Heart left ventricle (tissue), 16 donors: ENCODE data around the gene URM1. TPM values are rescaled to one million over a fixed set of nuclear protein-coding genes. Genes with fewer than 3 reads are reported as not detected.

ENCODE experiments used
- ATAC-seq, 4 donors: fragments of 200-7000 bp; cut with Tn5 transposase; one replicate each; pipeline ENCODE4 v1.9.1; 2020 to 2022; ENCODE audit warnings: moderate library complexity in 4 of 4, mild to moderate bottlenecking in 3 of 4, moderate number of reproducible peaks in 1 of 4
- DNase-seq, 5 donors: peaks; one replicate each; pipeline ENCODE4 v3.0.0-alpha.2; 2020
- H3K27ac ChIP-seq, 12 donors: fragments of 200-600 bp; sonication (generic) in 4 of 12; one replicate each; pipeline versions ENCODE4 v1.5.0 to v1.8.0; 2016 to 2022; ENCODE audit warnings: mild to moderate bottlenecking in 2 of 12
- H3K27me3 ChIP-seq, 9 donors: fragments of 200-600 bp; sonication (generic) in 2 of 9; one replicate each; pipeline versions ENCODE4 v1.5.1 to v1.8.0; 2016 to 2022; ENCODE audit warnings: mild to moderate bottlenecking in 3 of 9
- H3K36me3 ChIP-seq, 9 donors: fragments of 200-600 bp; sonication (generic) in 2 of 9; one replicate each; pipeline versions ENCODE4 v1.5.0 to v1.8.0; 2018 to 2022; ENCODE audit warnings: mild to moderate bottlenecking in 2 of 9
- H3K4me1 ChIP-seq, 12 donors: fragments of 200-600 bp; sonication (generic) in 4 of 12; one replicate each; pipeline versions ENCODE4 v1.5.0 to v1.8.0; 2016 to 2022; ENCODE audit warnings: mild to moderate bottlenecking in 3 of 12
- H3K4me3 ChIP-seq, 12 donors: fragments of 200-600 bp; sonication (generic) in 4 of 12; one replicate each; pipeline versions ENCODE4 v1.5.0 to v1.8.0; 2017 to 2022; ENCODE audit warnings: mild to moderate bottlenecking in 9 of 12, moderate library complexity in 4 of 12
- H3K9me3 ChIP-seq, 12 donors: fragments of 200-600 bp; sonication (generic) in 4 of 12; one replicate each; pipeline versions ENCODE4 v1.5.0 to v1.8.0; 2016 to 2022; ENCODE audit warnings: mild to moderate bottlenecking in 1 of 12
- CTCF ChIP-seq, 12 donors: fragments of 200-600 bp; sonication (generic) in 4 of 12; IDR thresholded peaks; one replicate each; pipeline versions ENCODE4 v1.5.0 to v1.8.0; 2018 to 2022; ENCODE audit warnings: antibody characterized with exemption in 12 of 12, mild to moderate bottlenecking in 5 of 12
- POLR2A ChIP-seq, 2 donors: fragments of 450-650 bp; IDR thresholded peaks; one replicate each; pipeline ENCODE4 v1.6.1; 2017; ENCODE audit warnings: antibody characterized with exemption in 2 of 2, mild to moderate bottlenecking in 2 of 2, moderate library complexity in 2 of 2
- WGBS, 4 donors: extraction: QIAGEN DNeasy Blood & Tissue Kit in 2 of 4; methylation state at CpG; one replicate each; pipeline versions ENCODE4 v1.1.5 to v1.1.7; 2013 to 2018; 5-methylcytosine and 5-hydroxymethylcytosine counted together
- intact Hi-C, 10 donors: fragments of 100-400 bp; cut with DNase I; formaldehyde crosslinking; loops; one replicate each; pipeline versions ENCODE4 v1.11.1 to v1.14.2; 2022
- polyA plus RNA-seq, 2 donors: library from polyadenylated mRNA; stranded (reverse); fragments of 200-250 nt; gene quantifications; one replicate each; pipeline ENCODE4 v1.2.3, GENCODE V29; 2013
- total RNA-seq, 9 donors: library from RNA; depleted of rRNA in 2 of 9; stranded (reverse); fragments of >200 nt in 2 of 9; fragmentation: NEBNext Ultra II Directional in 3 of 9; extraction: Animal tissue kit (Norgen Biotek cat#: 25700) in 3 of 9; gene quantifications; one replicate each; pipeline versions ENCODE4 v1.1.0 to v1.2.4, GENCODE V29; 2016 to 2023
- donor health status: ischemic (EF 13 %, LVEDD 7.1; RV severe dilation, severe dysfunction).
- donor health status: healthy with polysubstance abuse.
- donor health status: DM: no; HTN: yes; CAD: no.
- donor health status: DM: no; HTN: no; CAD: no.
- donor health status: ischemic (EF 25% LVEDD 6.9; RV normal size, moderate dysfunction).
- donor health status: ischemic (EF 25% LVEDD 5.7; RV mildly dilated, moderate dysfunction).
- donor health status: healthy.
- donor health status: DM: yes; HTN: yes; CAD: no.
- donor health status: ischemic (EF 35%, LVEDD 5.7; RV mildly dilated, moderate dysfunction).
- donor health status: nonischemic (EF 11% LVEDD 7.7; RV severe dilation, severe dysfunction).
- donor health status: DM: yes; HTN: yes; CAD: no.
- donor health status: PGD.
- donor health status: ischemic (EF 29% LVEDD 5.4; RV normal size, mild dysfunction).
- donor health status: nonischemic (EF 23%, LVEDD 6.1; RV moderate dilation, normal function).

URM1 gene
- total and polyA plus RNA-seq, 11 donors, result 30.2 to 85.6 (median 45.4) TPM

- no peaks in the 10 kb centered on the region for H3K9me3 ChIP-seq
- peak within 1 kb of the TSS in 11 of 12 donors; percentile 39 to 84 (median 79) for H3K27ac ChIP-seq
- intact Hi-C loops, result loop anchor here in 7 of 10 donors (2.0 to 10.0 kb wide), 7 partner anchors 17 to 145 kb away; partner anchors contain the start of genes CIZ1 (in 1 of the 7), COQ4 (in 1 of the 7), DNM1 (in 1 of the 7) and TRUB2 (in 1 of the 7)
- peak within 1 kb of the TSS; percentile 62 to 96 (median 86) for H3K4me3 ChIP-seq
- TF ChIP-seq CTCF (IDR thresholded peaks at IDR 0.05), result no peak
- TF ChIP-seq POLR2A (IDR thresholded peaks at IDR 0.05), result peak in 1 of 2 donors; percentile 62
- WGBS, 4 donors, result 6 to 24% (median 11%) methylated on average over 19 to 75 of the region's 75 CpGs
- DNase-seq, result peak; percentile 67 to 89 (median 78)
- peaks cover 0 to 29% (median 23%) of the 10 kb centered on the region in 9 donors for H3K36me3 ChIP-seq
- peak; percentile 61 to 94 (median 91) for ATAC-seq
- no peaks in the 10 kb centered on the region for H3K27me3 ChIP-seq
- H3K4me1 ChIP-seq, result peaks cover 0 to 16% (median 9%) of the 10 kb centered on the region in 12 donors
Observed at GRCh38 chr9:128339761-128340690, 31.1 kb upstream of the URM1 start, which contains the start of gene SLC27A4. TSS of gene SLC27A4 (plus strand) at chr9:128340527. CDS start at chr9:128343133, 2,606 bp downstream.

- peak in 3 of 4 donors; percentile 3 to 37 (median 6) for ATAC-seq
- Histone ChIP-seq H3K9me3 (no peaks in the 10 kb centered on the region), H3K36me3 (peaks cover 0 to 38% (median 31%) of the 10 kb centered on the region in 9 donors), H3K27me3 (no peaks in the 10 kb centered on the region), H3K4me1 (peaks cover 0 to 16% (median 9%) of the 10 kb centered on the region in 12 donors), H3K4me3 (peak overlapping the region; percentile 62 to 96 (median 86)), H3K27ac (peak overlapping the region in 11 of 12 donors; percentile 39 to 84 (median 75))
- TF ChIP-seq CTCF (IDR thresholded peaks at IDR 0.05) (no peak), POLR2A (IDR thresholded peaks at IDR 0.05) (no peak)
- peak in 2 of 5 donors; percentile 37 to 73 for DNase-seq
- WGBS, 4 donors, result 1 to 2% (median 1%) methylated on average over 8 to 48 of the region's 48 CpGs
- intact Hi-C loops, result loop anchor here in 9 of 10 donors (1.0 to 10.0 kb wide), 8 partner anchors 18 to 146 kb away; partner anchors contain the start of genes CIZ1 (in 1 of the 9), COQ4 (in 1 of the 9), DNM1 (in 1 of the 9) and TRUB2 (in 1 of the 9)
Observed at GRCh38 chr9:128340691-128341434, 30.3 kb upstream of the URM1 start.

- peak overlapping the region in 6 of 12 donors; percentile 74 to 84 (median 77) for H3K27ac ChIP-seq
- peak; percentile 52 to 76 (median 68) for ATAC-seq
- intact Hi-C loops, result loop anchor here in 9 of 10 donors (1.0 to 10.0 kb wide), 8 partner anchors 19 to 147 kb away; partner anchors contain the start of genes CIZ1 (in 1 of the 9), COQ4 (in 1 of the 9), DNM1 (in 1 of the 9) and TRUB2 (in 1 of the 9)
Observed at GRCh38 chr9:128341435-128341849, 29.7 kb upstream of the URM1 start.

More at GRCh38 chr9:128341435-128341849, 29.7 kb upstream of the URM1 start:
- Histone ChIP-seq H3K4me1 (peaks cover 0 to 16% (median 9%) of the 10 kb centered on the region in 12 donors), H3K4me3 (peak overlapping the region; percentile 62 to 96 (median 86)), H3K27me3 (no peaks in the 10 kb centered on the region), H3K9me3 (no peaks in the 10 kb centered on the region), H3K36me3 (peaks cover 0 to 43% (median 37%) of the 10 kb centered on the region in 9 donors)
- DNase-seq, result peak in 4 of 5 donors; percentile 32 to 70 (median 60)
- TF ChIP-seq CTCF (IDR thresholded peaks at IDR 0.05) (peak; percentile 39 to 68 (median 56)), POLR2A (IDR thresholded peaks at IDR 0.05) (no peak)
- 31 to 37% (median 35%) methylated on average over 12 to 13 of the region's 13 CpGs for WGBS, 4 donors
